Ovary (tissue), 10 donors: ENCODE results near the gene OR8I2. TPM values are rescaled to one million over a fixed set of nuclear protein-coding genes. Genes with fewer than 3 reads are reported as not detected.
"Not testable (repeated sequence)": the region's sequence is repeated elsewhere in the genome, so short reads cannot be mapped to it uniquely, and the experiment has no call there.

Experiments used
- DNase-seq, 5 donors: peaks; one replicate each; pipeline ENCODE4 v3.0.0-alpha.2; 2019 to 2020
- H3K27ac ChIP-seq, 2 donors: fragments of 200-600 bp; one replicate each; pipeline versions ENCODE4 v1.5.1 to v1.8.0; 2019 to 2022
- H3K27me3 ChIP-seq: fragments of 200-600 bp; one replicate; pipeline ENCODE4 v1.8.0; 2022
- H3K36me3 ChIP-seq: fragments of 200-600 bp; sonication (generic); one replicate; pipeline ENCODE4 v1.5.1; 2019
- H3K4me1 ChIP-seq: one replicate; pipeline ENCODE4 v1.8.1; 2013; ENCODE audit warnings: mild to moderate bottlenecking, moderate library complexity; ENCODE audit not compliant: insufficient read depth
- H3K4me3 ChIP-seq: fragments of 200-600 bp; sonication (generic); one replicate; pipeline ENCODE4 v1.5.1; 2017
- H3K9me3 ChIP-seq, 2 donors: fragments of 200-600 bp in 1 of 2; sonication (generic) in 1 of 2; one replicate each; pipeline versions ENCODE4 v1.5.1 to v1.8.1; 2013 to 2019; ENCODE audit warnings: mild to moderate bottlenecking in 1 of 2, moderate library complexity in 1 of 2
- EP300 ChIP-seq: sonication (generic); formaldehyde crosslinking; IDR thresholded peaks from one replicate; pipeline ENCODE4 v1.6.1; 2017; ENCODE audit warnings: antibody characterized with exemption
- POLR2A ChIP-seq: fragments of 450-650 bp; IDR thresholded peaks from one replicate; pipeline ENCODE4 v1.6.1; 2017; ENCODE audit warnings: antibody characterized with exemption, mild to moderate bottlenecking, moderate library complexity
- WGBS, 3 donors: extraction: QIAGEN DNeasy Blood & Tissue Kit in 1 of 3; methylation state at CpG; one replicate each; pipeline versions ENCODE4 v1.1.5 to v1.1.7; 2013 to 2017; 5-methylcytosine and 5-hydroxymethylcytosine counted together
- intact Hi-C, 4 donors: fragments of 100-400 bp; cut with DNase I; formaldehyde crosslinking; loops; one replicate each; pipeline versions ENCODE4 v1.11.0 to v1.15.1; 2022 to 2023
- long read RNA-seq, 3 donors: library from polyadenylated mRNA in 2 of 3; unstranded in 2 of 3; transcript quantifications; one replicate each; pipeline ENCODE4 v2.0.0 and lab custom pipeline, GENCODE V29; 2021 to 2026
- polyA plus RNA-seq, 2 donors: library from polyadenylated mRNA; stranded (reverse); fragments of 200-250 nt in 1 of 2; fragments of 350-450 nt in 1 of 2; fragmentation: Illumina TruSeq in 1 of 2; extraction: RNeasy Lipid Tissue Mini Kit (QIAGEN cat#74804) in 1 of 2; gene quantifications; one replicate each; pipeline ENCODE4 v1.2.3, GENCODE V29; 2013 to 2014
- total RNA-seq, 7 donors: library from RNA; depleted of rRNA in 2 of 7; stranded (reverse); fragments of >200 nt in 2 of 7; fragmentation: NEBNext Ultra II Directional in 3 of 7; extraction: Animal tissue kit (Norgen Biotek cat#: 25700) in 3 of 7; gene quantifications; one replicate each; pipeline versions ENCODE4 v1.1.0 to v1.2.4, GENCODE V29; 2016 to 2023
- TF ChIP-seq, protein P1 (sequence below), 3 donors: fragments of 450-650 bp in 2 of 3; fragments of 200-600 bp in 1 of 3; IDR thresholded peaks; one replicate each; pipeline versions ENCODE4 v1.5.1 to v1.8.0; 2016 to 2022; ENCODE audit warnings: antibody characterized with exemption in 3 of 3, mild to moderate bottlenecking in 1 of 3
- donor health status: DM: no; HTN: no; CAD: no; lungs with moderate emphysema.
- donor health status: DM: no; HTN: no; CAD: no.
- donor health status: Bipolar disorder and iron deficiency.
- donor health status: DM: yes; HTN: yes; CAD: no.
- donor health status: DM: no; HTN: no; CAD: no.
- donor health status: DM: yes; HTN: yes; CAD: no.

The OR8I2 gene
- total RNA-seq (not detected), polyA plus RNA-seq (not detected)
- long read RNA-seq, donor 1, result 0 reads
- long read RNA-seq, donor 2, result 0 reads
- long read RNA-seq, donor 3, result 0 reads

DNA sequence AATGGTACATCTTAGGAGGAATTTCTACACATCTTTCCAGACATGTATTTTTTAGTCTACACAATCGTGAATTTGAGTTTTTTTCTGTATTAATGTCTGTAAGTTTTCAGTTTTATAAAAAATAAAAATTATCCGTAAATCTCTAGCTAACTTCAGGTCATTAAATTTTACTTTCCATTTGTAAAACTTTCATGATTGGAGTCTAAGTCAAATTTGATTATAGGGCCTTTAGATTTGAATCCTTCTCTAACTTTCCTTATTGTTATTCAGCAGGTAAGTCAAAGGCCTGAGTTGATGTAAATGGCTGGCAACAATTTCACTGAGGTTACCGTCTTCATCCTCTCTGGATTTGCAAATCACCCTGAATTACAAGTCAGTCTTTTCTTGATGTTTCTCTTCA lies at the start of gene OR8I2:
Gene OR8I2, plus strand, starts transcription at position 301 of the 400 bp plus-strand sequence. Its CDS starts 0 bp downstream, at position 301.
- Histone ChIP-seq H3K4me3 (no peak within 1 kb of the TSS), H3K27ac (no peak within 1 kb of the TSS), H3K27me3 (no peaks in the 10 kb centered on the region), H3K36me3 (no peaks in the 10 kb centered on the region), H3K9me3 (no peaks in the 10 kb centered on the region), H3K4me1 (no peaks in the 10 kb centered on the region)
- intact Hi-C loops, result no loop called here
- DNase-seq, result no peak
- 68 to 70% (median 69%) methylated on average over 3 of the region's 3 CpGs for WGBS, 3 donors
- TF ChIP-seq, protein P1, sequence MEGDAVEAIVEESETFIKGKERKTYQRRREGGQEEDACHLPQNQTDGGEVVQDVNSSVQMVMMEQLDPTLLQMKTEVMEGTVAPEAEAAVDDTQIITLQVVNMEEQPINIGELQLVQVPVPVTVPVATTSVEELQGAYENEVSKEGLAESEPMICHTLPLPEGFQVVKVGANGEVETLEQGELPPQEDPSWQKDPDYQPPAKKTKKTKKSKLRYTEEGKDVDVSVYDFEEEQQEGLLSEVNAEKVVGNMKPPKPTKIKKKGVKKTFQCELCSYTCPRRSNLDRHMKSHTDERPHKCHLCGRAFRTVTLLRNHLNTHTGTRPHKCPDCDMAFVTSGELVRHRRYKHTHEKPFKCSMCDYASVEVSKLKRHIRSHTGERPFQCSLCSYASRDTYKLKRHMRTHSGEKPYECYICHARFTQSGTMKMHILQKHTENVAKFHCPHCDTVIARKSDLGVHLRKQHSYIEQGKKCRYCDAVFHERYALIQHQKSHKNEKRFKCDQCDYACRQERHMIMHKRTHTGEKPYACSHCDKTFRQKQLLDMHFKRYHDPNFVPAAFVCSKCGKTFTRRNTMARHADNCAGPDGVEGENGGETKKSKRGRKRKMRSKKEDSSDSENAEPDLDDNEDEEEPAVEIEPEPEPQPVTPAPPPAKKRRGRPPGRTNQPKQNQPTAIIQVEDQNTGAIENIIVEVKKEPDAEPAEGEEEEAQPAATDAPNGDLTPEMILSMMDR (IDR thresholded peaks at IDR 0.05), result no peak
- TF ChIP-seq POLR2A (no peak), EP300 (no peak)

DNA sequence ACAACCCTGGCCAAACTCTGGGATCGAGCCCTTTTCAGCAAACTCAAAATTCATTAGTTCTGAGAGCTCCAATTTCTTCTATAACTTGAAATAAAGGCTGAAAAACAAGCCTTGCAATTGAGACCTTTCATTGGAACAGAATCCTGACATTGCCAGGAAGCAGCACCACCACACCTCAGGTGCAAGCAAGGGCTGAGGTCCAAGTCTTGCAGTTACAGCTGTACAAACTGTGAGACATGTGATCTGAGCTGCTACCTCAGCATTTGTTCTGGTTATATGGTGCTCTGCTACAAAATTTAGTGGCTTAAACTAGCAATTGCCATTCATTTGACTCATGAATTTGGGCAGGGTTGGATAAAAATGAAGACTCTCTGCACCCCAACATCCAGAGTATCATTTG lies 47.6 kb upstream of the OR8I2 start:
- Histone ChIP-seq H3K36me3 (no peaks in the 10 kb centered on the region), H3K9me3 (no peaks in the 10 kb centered on the region), H3K27me3 (no peaks in the 10 kb centered on the region), H3K4me1 (no peaks in the 10 kb centered on the region), H3K4me3 (no peak overlapping the region), H3K27ac (no peak overlapping the region)
- no peak for TF ChIP-seq EP300
- TF ChIP-seq, protein P1 (IDR thresholded peaks at IDR 0.05), result no peak
- no peak for TF ChIP-seq POLR2A
- no peak for DNase-seq
- WGBS, 3 donors, result 62 to 76% (median 71%) methylated on average over 1 of the region's 1 CpG
- intact Hi-C loops, result no loop called here

DNA sequence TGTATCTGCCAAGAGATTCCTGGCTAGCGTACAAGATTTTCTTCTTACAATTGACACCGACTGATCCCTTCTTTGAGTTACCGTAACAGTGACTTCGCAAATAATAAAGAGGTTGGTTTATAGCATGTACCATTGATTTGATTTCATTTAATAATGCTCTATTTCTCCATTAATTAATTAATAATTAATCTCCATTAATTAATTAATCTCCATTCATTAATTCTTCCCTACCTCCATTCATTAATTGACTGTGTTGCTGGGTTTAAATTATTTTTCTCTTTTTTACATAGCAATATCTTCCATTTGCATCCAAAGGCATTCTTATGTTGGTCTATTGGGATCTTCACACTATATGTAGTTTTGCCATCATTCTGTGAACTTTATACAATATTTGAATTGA lies 44.6 kb upstream of the OR8I2 start:
- Histone ChIP-seq H3K27me3 (no peaks in the 10 kb centered on the region), H3K36me3 (no peaks in the 10 kb centered on the region), H3K27ac (no peak overlapping the region), H3K9me3 (no peaks in the 10 kb centered on the region), H3K4me1 (no peaks in the 10 kb centered on the region), H3K4me3 (no peak overlapping the region)
- intact Hi-C loops, result no loop called here
- 67 to 72% (median 67%) methylated on average over 4 of the region's 4 CpGs for WGBS, 3 donors
- DNase-seq, result no peak
- TF ChIP-seq EP300 (no peak), POLR2A (no peak)
- TF ChIP-seq, protein P1 (IDR thresholded peaks at IDR 0.05), result no peak

DNA sequence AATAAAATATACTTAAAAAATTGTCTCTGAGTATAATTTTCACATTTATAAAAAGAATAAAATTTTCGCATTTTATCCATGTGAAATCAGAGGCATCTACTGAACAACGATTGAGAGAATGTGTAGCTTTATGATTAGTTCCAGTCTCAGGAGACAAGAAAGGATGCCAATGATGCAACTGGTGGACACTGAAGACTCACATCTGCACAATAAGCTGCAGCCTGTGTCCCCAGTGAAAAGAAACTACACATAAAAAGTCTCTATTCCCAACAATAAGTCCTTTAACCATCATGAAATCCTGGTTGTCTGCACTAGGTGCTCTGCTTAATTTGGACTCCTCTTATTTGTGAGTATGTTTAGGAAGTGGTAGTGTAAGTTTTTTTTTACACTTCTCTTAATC lies 43.6 kb upstream of the OR8I2 start:
- intact Hi-C loops, result no loop called here
- 52 to 73% (median 66%) methylated on average over 2 of the region's 2 CpGs for WGBS, 3 donors
- no peak for DNase-seq
- Histone ChIP-seq H3K4me3 (no peak overlapping the region), H3K36me3 (no peaks in the 10 kb centered on the region), H3K27ac (no peak overlapping the region), H3K4me1 (no peaks in the 10 kb centered on the region), H3K27me3 (no peaks in the 10 kb centered on the region), H3K9me3 (no peaks in the 10 kb centered on the region)
- TF ChIP-seq POLR2A, result no peak

DNA sequence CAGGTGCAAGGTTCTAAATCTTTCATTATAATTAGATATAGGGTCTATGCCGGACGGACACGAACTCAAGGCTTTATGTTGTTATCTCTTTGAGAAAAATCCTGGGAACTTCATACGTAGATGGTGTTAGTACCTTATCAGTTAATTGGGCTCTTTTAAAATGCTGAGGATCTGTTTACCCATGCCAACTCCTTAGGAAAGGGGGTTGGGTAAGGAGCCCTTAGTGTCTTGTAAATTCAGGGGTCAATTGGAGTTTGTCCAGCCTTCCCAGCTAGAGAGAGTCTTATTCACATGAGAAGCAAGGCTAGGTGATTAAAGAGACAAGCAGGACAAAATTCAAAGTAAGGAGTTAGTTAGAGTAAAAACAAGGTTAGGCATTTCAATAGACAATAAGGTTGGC lies 36.7 kb upstream of the OR8I2 start:
- H3K4me1 ChIP-seq, H3K36me3 ChIP-seq, H3K27ac ChIP-seq, H3K27me3 ChIP-seq, intact Hi-C loops, H3K4me3 ChIP-seq, H3K9me3 ChIP-seq, DNase-seq: not testable (repeated sequence)
- 7 to 25% (median 16%) methylated on average over 4 of the region's 4 CpGs for WGBS, 3 donors

DNA sequence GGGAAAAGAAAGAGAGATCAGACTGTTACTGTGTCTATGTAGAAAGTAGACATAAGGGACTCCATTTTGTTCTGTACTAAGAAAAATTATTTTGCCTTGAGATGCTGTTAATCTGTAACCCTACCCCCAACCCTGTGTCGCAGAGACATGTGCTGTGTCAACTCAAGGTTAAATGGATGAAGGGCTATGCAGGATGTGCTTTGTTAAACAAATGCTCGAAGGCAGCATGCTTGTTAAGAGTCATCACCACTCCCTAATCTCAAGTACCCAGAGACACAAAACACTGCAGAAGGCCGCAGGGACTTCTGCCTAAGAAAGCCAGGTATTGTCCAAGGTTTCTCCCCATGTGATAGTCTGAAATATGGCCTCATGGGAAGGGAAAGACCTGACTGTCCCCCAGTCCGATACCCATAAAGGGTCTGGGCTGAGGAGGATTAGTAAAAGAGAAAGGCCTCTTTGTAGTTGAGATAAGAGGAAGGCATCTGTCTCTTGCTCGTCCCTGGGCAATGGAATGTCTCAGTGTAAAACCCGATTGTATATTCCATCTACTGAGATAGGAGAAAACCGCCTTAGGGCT lies 35.4 kb upstream of the OR8I2 start:
- H3K27ac ChIP-seq, H3K27me3 ChIP-seq, intact Hi-C loops, H3K4me1 ChIP-seq, H3K4me3 ChIP-seq, DNase-seq, H3K9me3 ChIP-seq, H3K36me3 ChIP-seq: not testable (repeated sequence)
- 30 to 41% (median 31%) methylated on average over 7 of the region's 7 CpGs for WGBS, 3 donors

DNA sequence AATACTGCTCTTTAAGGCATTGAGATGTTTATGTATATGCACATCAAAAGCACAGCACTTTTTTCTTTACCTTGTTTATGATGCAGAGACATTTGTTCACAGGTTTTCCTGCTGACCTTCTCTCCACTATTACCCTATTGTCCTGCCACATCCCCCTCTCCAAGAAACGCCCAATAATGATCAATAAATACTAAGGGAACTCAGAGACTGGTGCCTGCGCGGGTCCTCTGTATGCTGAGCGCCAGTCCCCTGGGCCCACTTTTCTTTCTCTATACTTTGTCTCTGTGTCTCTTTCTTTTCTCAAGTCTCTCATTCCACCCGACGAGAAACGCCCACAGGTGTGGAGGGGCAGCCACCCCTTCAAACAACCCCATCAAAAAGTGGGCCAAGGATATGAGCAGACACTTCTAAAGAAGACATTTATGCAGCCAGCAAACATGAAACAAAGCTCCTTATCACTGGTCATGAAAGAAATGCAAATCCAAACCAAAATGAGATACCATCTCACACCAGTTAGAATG lies 34.8 kb upstream of the OR8I2 start:
- H3K36me3 ChIP-seq, H3K4me3 ChIP-seq, DNase-seq, H3K4me1 ChIP-seq, H3K27me3 ChIP-seq, intact Hi-C loops, H3K27ac ChIP-seq, H3K9me3 ChIP-seq: not testable (repeated sequence)
- WGBS, 3 donors, result 72 to 78% (median 76%) methylated on average over 7 of the region's 7 CpGs
